Bladder microvascular endothelial cell (primary cell): ENCODE data around the gene VSTM4. TPM values are rescaled to one million over a fixed set of nuclear protein-coding genes. Genes with fewer than 3 reads are reported as not detected.

Experiments
- total RNA-seq: library from RNA; depleted of rRNA; stranded (reverse); fragments of >200 nt; gene quantifications from 2 replicates; pipeline ENCODE4 v1.2.3, GENCODE V29; 2014

The VSTM4 gene
- 0.16 and 0.25 TPM in 2 replicates for total RNA-seq

GRCh38 chr10:49115015-49115795 lies at the start of gene VSTM4:
TSS of gene VSTM4 (minus strand) at chr10:49115522. CDS start at chr10:49115485, 37 bp downstream.

GRCh38 chr10:49133706-49134248 lies 18.5 kb upstream of the VSTM4 start, which contains the start of gene FAM170B:
TSS of gene FAM170B (minus strand) at chr10:49134021. CDS start at chr10:49133918, 103 bp downstream.

Other genes starting within 250 kb of the VSTM4 start
- not detected in 2 replicates for gene LRRC18, start 175.7 kb downstream of the VSTM4 start, total RNA-seq
- gene FAM170B, start 18.5 kb upstream of the VSTM4 start, total RNA-seq = not detected in 2 replicates
- 5.3 and 68.0 TPM in 2 replicates for gene TMEM273, start 72.9 kb upstream of the VSTM4 start, total RNA-seq
- gene C10orf71, start 183.6 kb upstream of the VSTM4 start, total RNA-seq = not detected in 2 replicates